ENCODE results near the gene MOV10. TPM values are rescaled to one million over a fixed set of nuclear protein-coding genes. Genes with fewer than 3 reads are reported as not detected.
A peak's percentile ranks its signal among the peaks of the same experiment; 100 is the strongest.

Gene MOV10
- total and polyA plus RNA-seq, 9 of the 15 experiments (the other 6 are each of a cell fraction or from before 2014, with no cell fraction given), result 16.7 to 105 (median 49.5) TPM

- TF ChIP-seq EGR1 (conservative IDR thresholded peaks at IDR 0.05) (peak; percentile 86), GTF2B (IDR thresholded peaks at IDR 0.05; ENCODE audit: extremely low read depth, insufficient read length) (no peak), NCOA6 (IDR thresholded peaks at IDR 0.05) (no peak), CLOCK (CRISPR knock-in tag; IDR thresholded peaks at IDR 0.05; ENCODE audit: borderline replicate concordance) (no peak), ILK (tag; IDR thresholded peaks at IDR 0.05; ENCODE audit: borderline replicate concordance, low read depth) (no peak), KLF10 (CRISPR knock-in tag; IDR thresholded peaks at IDR 0.05) (no peak), TAL1 (IDR thresholded peaks at IDR 0.05) (no peak), SNIP1 (IDR thresholded peaks at IDR 0.05; ENCODE audit: low read depth) (no peak), ZNF445 (CRISPR knock-in tag; IDR thresholded peaks at IDR 0.05; ENCODE audit: low read depth) (no peak), MCM2 (IDR thresholded peaks at IDR 0.05; ENCODE audit: low read depth) (no peak), TSC22D4 (tag; IDR thresholded peaks at IDR 0.05) (no peak), RUNX1 (IDR thresholded peaks at IDR 0.05; ENCODE audit: low read depth) (no peak), SPI1 (IDR thresholded peaks at IDR 0.05; ENCODE audit: borderline replicate concordance, low read depth, low read length) (no peak), MAFG (tag; conservative IDR thresholded peaks at IDR 0.05) (no peak), TCF15 (CRISPR knock-in tag; IDR thresholded peaks at IDR 0.05) (no peak), STAG1 (CRISPR knock-in tag; IDR thresholded peaks at IDR 0.05; ENCODE audit: borderline replicate concordance) (no peak), ZNF280A (IDR thresholded peaks at IDR 0.05; ENCODE audit: low read depth, partially characterized antibody) (no peak), STAT6 (CRISPR knock-in tag; IDR thresholded peaks at IDR 0.05) (no peak), NR2F6 (CRISPR knock-in tag; IDR thresholded peaks at IDR 0.05) (no peak), EP300 (IDR thresholded peaks at IDR 0.05; ENCODE audit: low read length) (no peak), ZNF75A (CRISPR knock-in tag; IDR thresholded peaks at IDR 0.05) (no peak), ZNF384 (IDR thresholded peaks at IDR 0.05; ENCODE audit: low read depth, low read length) (no peak)
Observed at GRCh38 chr1:112715264-112716053, 41.0 kb downstream of the MOV10 start, which contains the start of gene PPM1J (continued).
